Chondrocyte (in vitro differentiated cells): ENCODE results near the gene MICB. TPM values are rescaled to one million over a fixed set of nuclear protein-coding genes. Genes with fewer than 3 reads are reported as not detected.
"Not testable (repeated sequence)": the region's sequence is repeated elsewhere in the genome, so short reads cannot be mapped to it uniquely, and the experiment has no call there.

Source experiments
- DNase-seq: peaks from one replicate; pipeline ENCODE4 v3.0.0; 2021; ENCODE audit warnings: mixed read lengths, low spot score
- H3K27ac Mint-ChIP-seq: one replicate; pipeline ENCODE4 v1.8.0; 2021; ENCODE audit warnings: mild to moderate bottlenecking, moderate library complexity, mixed read lengths; ENCODE audit not compliant: unreplicated experiment
- H3K27me3 Mint-ChIP-seq: 2 replicates; pipeline ENCODE4 v1.8.0; 2021; ENCODE audit warnings: low read depth, mixed read lengths
- H3K36me3 Mint-ChIP-seq: 2 replicates; pipeline ENCODE4 v1.8.0; 2021; ENCODE audit warnings: low read depth, mixed read lengths
- H3K4me1 Mint-ChIP-seq: 2 replicates; pipeline ENCODE4 v1.8.0; 2021; ENCODE audit warnings: low read depth, mild to moderate bottlenecking, mixed read lengths
- H3K4me3 Mint-ChIP-seq: one replicate; pipeline ENCODE4 v1.8.0; 2021; ENCODE audit warnings: mild to moderate bottlenecking, moderate library complexity, mixed read lengths; ENCODE audit not compliant: unreplicated experiment
- H3K9me3 Mint-ChIP-seq: 2 replicates; pipeline ENCODE4 v1.8.0; 2021; ENCODE audit warnings: low read depth, mixed read lengths
- long read RNA-seq: library from polyadenylated mRNA; stranded (forward); transcript quantifications from one replicate; pipeline ENCODE4 v2.0.0, GENCODE V29; 2021
- total RNA-seq: library from RNA; stranded (reverse); gene quantifications from 3 replicates; pipeline ENCODE4 v1.2.1, GENCODE V29; 2021
- TF ChIP-seq, protein P1 (sequence below): fragments of 200-600 bp; sonication (generic); IDR thresholded peaks from 2 replicates; pipeline ENCODE4 v1.5.0; 2021; ENCODE audit warnings: antibody characterized with exemption, mild to moderate bottlenecking, moderate library complexity

Gene MICB
- 7.8 to 9.4 TPM (median 9.0 TPM) in 3 replicates for total RNA-seq
- long read RNA-seq, transcript MICB-201 (6 exons, 2,446 nt) = minor isoform, 8 of 19 reads
- long read RNA-seq, transcript MICB-204 (6 exons, 2,411 nt) = major isoform, 9 of 19 reads
- long read RNA-seq, partial matches to known transcripts = 1 of 19 reads
- long read RNA-seq, other reads (novel, unspliced or antisense) = 1 of 19 reads

DNA sequence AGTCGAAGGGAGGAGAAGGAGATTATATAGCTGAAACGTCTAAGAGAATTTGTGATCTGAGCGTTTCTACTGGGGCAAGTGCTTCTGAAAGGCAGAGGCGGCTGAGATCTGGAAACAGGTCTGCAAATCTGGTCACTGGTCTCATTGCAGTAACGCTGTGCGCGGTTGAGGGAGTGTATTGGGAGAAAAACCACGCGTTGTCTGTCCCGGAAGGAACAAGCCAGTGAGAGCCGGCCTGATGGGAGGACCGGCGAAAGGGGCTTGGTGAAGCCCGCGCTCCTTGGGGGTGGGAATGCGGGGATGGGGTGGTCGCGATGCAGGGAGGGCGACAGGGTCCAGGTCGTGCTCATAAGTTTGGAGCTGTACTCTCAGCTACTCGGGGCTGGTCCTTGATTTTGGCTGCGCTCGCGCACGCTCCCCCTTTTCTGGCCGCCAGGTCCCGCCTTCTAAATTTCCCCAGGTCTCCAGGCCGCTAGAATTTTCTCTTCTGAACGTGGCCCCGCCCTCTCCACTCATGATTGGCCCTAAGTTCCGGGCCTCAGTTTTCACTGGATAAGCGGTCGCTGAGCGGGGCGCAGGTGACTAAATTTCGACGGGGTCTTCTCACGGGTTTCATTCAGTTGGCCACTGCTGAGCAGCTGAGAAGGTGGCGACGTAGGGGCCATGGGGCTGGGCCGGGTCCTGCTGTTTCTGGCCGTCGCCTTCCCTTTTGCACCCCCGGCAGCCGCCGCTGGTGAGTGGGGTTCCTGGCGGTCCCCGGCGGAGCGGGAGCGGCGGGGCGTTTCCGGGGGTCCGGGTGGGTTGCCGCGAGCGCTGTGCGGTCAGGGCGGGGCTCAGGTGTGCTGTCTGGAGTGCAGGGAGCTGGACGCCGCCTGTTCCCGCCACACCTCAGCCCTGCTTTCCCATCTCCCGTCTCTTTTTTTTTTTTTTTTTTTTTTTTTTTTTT lies at the start of gene MICB:
Gene MICB, plus strand, starts transcription at position 615 of the 946 bp plus-strand sequence. Its CDS starts 49 bp downstream, at position 664.
- H3K4me3 Mint-ChIP-seq = peak within 1 kb of the TSS; percentile 87
- H3K36me3 Mint-ChIP-seq = peaks cover 1% of the 10 kb centered on the region
- H3K9me3 Mint-ChIP-seq = peaks cover 6% of the 10 kb centered on the region
- no peaks in the 10 kb centered on the region for H3K27me3 Mint-ChIP-seq
- H3K27ac Mint-ChIP-seq = peak within 1 kb of the TSS; percentile 91
- no peak for DNase-seq
- TF ChIP-seq, protein P1, sequence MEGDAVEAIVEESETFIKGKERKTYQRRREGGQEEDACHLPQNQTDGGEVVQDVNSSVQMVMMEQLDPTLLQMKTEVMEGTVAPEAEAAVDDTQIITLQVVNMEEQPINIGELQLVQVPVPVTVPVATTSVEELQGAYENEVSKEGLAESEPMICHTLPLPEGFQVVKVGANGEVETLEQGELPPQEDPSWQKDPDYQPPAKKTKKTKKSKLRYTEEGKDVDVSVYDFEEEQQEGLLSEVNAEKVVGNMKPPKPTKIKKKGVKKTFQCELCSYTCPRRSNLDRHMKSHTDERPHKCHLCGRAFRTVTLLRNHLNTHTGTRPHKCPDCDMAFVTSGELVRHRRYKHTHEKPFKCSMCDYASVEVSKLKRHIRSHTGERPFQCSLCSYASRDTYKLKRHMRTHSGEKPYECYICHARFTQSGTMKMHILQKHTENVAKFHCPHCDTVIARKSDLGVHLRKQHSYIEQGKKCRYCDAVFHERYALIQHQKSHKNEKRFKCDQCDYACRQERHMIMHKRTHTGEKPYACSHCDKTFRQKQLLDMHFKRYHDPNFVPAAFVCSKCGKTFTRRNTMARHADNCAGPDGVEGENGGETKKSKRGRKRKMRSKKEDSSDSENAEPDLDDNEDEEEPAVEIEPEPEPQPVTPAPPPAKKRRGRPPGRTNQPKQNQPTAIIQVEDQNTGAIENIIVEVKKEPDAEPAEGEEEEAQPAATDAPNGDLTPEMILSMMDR = peak; percentile 25
- H3K4me1 Mint-ChIP-seq = peaks cover 48% of the 10 kb centered on the region

DNA sequence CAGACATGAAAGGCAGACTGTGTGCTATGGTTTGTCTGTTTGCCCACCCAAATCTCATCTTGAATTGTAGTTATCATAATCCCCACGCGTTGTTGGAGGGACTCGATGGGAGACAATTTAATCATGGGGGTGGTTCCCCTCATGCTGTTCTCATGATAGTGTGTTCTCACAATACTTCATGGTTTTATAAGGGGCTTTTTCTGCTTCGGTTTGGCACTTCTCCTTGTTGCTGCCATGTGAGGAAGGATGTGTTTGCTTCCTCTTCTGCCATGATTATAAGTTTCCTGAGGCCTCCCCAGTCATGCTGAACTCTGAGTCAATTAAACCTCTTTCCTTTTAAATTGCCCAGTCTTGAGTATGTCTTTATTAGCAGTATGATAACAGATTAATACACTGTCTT lies 47.2 kb upstream of the MICB start:
- DNase-seq = no peak
- H3K27me3 Mint-ChIP-seq = peaks cover 13% of the 10 kb centered on the region
- TF ChIP-seq, protein P1 = no peak
- no peak overlapping the region for H3K4me3 Mint-ChIP-seq
- peaks cover 6% of the 10 kb centered on the region for H3K36me3 Mint-ChIP-seq
- H3K27ac Mint-ChIP-seq = no peak overlapping the region
- peaks cover 19% of the 10 kb centered on the region for H3K9me3 Mint-ChIP-seq
- H3K4me1 Mint-ChIP-seq = peaks cover 7% of the 10 kb centered on the region

DNA sequence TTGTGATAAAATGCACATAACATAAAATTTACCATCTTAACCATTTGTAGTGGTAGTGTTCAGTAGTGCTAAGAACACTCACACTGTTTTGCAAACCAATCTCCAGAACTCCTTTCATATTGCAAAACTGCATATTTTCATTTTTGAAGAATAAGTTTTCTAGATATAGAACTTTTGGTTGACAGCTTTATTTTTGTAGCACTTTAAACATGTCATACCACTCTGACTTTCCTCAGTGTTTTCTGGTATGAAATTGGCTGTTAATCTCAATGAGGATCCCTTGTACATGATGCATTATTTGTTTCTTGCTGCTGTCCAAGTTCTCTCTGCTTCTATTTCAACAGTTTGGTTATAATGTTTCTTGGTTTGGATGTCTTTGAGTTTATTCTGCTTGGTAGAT lies 45.1 kb upstream of the MICB start:
- H3K9me3 Mint-ChIP-seq = peaks cover 19% of the 10 kb centered on the region
- H3K27ac Mint-ChIP-seq = no peak overlapping the region
- no peaks in the 10 kb centered on the region for H3K4me1 Mint-ChIP-seq
- TF ChIP-seq, protein P1 = no peak
- DNase-seq = no peak
- peaks cover 18% of the 10 kb centered on the region for H3K27me3 Mint-ChIP-seq
- H3K36me3 Mint-ChIP-seq = peaks cover 6% of the 10 kb centered on the region
- H3K4me3 Mint-ChIP-seq = no peak overlapping the region

DNA sequence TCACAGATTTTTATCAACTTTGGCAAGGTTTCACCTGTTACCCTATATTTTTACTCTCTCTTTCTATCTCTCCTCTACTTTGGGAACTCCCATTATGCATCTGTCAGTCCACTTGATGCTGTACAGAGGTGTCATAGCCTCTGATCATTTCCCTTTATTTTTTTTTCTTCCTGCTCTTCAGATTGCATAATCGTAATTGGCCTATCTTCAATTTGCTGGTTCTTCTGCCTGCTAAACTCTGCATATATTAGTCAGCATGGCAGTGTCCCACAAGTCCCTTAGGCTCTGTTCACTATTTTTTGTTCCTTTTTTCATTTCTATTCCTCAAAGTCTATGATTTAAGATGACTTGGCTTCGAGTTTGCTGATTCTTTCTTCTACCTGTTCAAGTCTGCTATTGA lies 44.7 kb upstream of the MICB start:
- no peaks in the 10 kb centered on the region for H3K4me1 Mint-ChIP-seq
- H3K27ac Mint-ChIP-seq = no peak overlapping the region
- TF ChIP-seq, protein P1 = no peak
- no peak overlapping the region for H3K4me3 Mint-ChIP-seq
- H3K27me3 Mint-ChIP-seq = peaks cover 18% of the 10 kb centered on the region
- H3K36me3 Mint-ChIP-seq = peaks cover 6% of the 10 kb centered on the region
- no peak for DNase-seq
- H3K9me3 Mint-ChIP-seq = peaks cover 19% of the 10 kb centered on the region

DNA sequence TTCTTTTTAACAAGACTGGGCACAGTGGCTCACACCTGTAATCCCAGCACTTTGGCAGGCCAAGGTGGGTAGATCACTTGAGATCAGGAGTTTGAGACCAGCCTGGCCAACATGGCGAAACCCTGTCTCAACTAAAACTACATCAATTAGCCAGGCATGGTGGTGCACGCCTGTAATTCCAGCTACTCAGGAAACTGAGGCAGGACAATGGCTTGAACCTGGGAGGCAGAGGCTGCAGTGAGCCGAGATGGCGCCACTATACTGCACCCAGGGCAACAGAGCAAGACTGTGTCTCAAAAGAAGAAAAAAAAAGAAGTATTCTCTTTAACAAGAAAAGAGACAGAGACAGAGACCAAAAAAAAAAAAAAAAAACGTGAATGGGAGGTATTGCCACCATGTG lies 38.1 kb upstream of the MICB start:
- not testable (repeated sequence) for H3K4me3 Mint-ChIP-seq, H3K36me3 Mint-ChIP-seq
- peaks cover 13% of the 10 kb centered on the region for H3K27me3 Mint-ChIP-seq

More for the DNA sequence above, 38.1 kb upstream of the MICB start:
- not testable (repeated sequence) for DNase-seq, H3K27ac Mint-ChIP-seq, H3K9me3 Mint-ChIP-seq, H3K4me1 Mint-ChIP-seq
